HPDE6-E6E7 (cell line): ENCODE measurements around the gene IFITM2.

Experiments
- DNase-seq: peaks from one replicate; pipeline ENCODE4 v3.0.0; 2011; ENCODE audit warnings: missing footprints; ENCODE audit errors: extremely low spot score

The IFITM2 gene

GRCh38 chr11:293271-293851 is 14.3 kb upstream of the IFITM2 start:
- DNase-seq = no peak

- no peak for DNase-seq
Observed at GRCh38 chr11:293852-294661, 13.6 kb upstream of the IFITM2 start.

GRCh38 chr11:294780-295179 is 12.8 kb upstream of the IFITM2 start:
- no peak for DNase-seq

- no peak for DNase-seq
Observed at GRCh38 chr11:295351-296170, 12.1 kb upstream of the IFITM2 start.

- DNase-seq = no peak
Observed at GRCh38 chr11:296171-297050, 11.2 kb upstream of the IFITM2 start.

- DNase-seq = no peak
Observed at GRCh38 chr11:297051-297585, 10.5 kb upstream of the IFITM2 start.

GRCh38 chr11:297586-298405 is 9.8 kb upstream of the IFITM2 start:
- DNase-seq = no peak

GRCh38 chr11:298406-299065 is 9.1 kb upstream of the IFITM2 start:
- DNase-seq = no peak

- DNase-seq = no peak
Observed at GRCh38 chr11:299081-299891, 8.3 kb upstream of the IFITM2 start, which contains the start of gene IFITM5. Gene IFITM5 (minus strand): TSS chr11:299526. CDS start chr11:299490, 36 bp downstream.

- DNase-seq = no peak
Observed at GRCh38 chr11:299951-300735, 7.5 kb upstream of the IFITM2 start.

- DNase-seq = no peak
Observed at GRCh38 chr11:303363-303762, 4.3 kb upstream of the IFITM2 start.

GRCh38 chr11:304061-304506 is 3.5 kb upstream of the IFITM2 start:
- no peak for DNase-seq

- DNase-seq = peak; percentile 56
Observed at GRCh38 chr11:304915-305843, 2.4 kb upstream of the IFITM2 start.

GRCh38 chr11:305844-306211 is 1.8 kb upstream of the IFITM2 start:
- DNase-seq = no peak

- no peak for DNase-seq
Observed at GRCh38 chr11:306645-307371, 808 bp upstream of the IFITM2 start.
